B cell (primary cell): Measurements from ENCODE around the gene AGBL2.
"Not testable (repeated sequence)": the region's sequence is repeated elsewhere in the genome, so short reads cannot be mapped to it uniquely, and the experiment has no call there.

Experiments used
- CTCF ChIP-seq: fragments of 200-600 bp; IDR thresholded peaks from one replicate; pipeline ENCODE4 v1.8.0; 2022; ENCODE audit warnings: antibody characterized with exemption, mild to moderate bottlenecking
- EZH2 ChIP-seq: IDR thresholded peaks from 2 replicates; pipeline ENCODE4 v1.6.1; 2012; ENCODE audit warnings: borderline replicate concordance, low read depth, mild to moderate bottlenecking, moderate library complexity, low read length; ENCODE audit not compliant: insufficient read depth, poor library complexity, severe bottlenecking

GRCh38 chr11:47636331-47636730 lies 78.8 kb downstream of the AGBL2 start:
- not testable (repeated sequence) for TF ChIP-seq CTCF, EZH2
